Measurements from ENCODE around the gene CLEC6A.
"Not testable (repeated sequence)": the region's sequence is repeated elsewhere in the genome, so short reads cannot be mapped to it uniquely, and the experiment has no call there.

Gene CLEC6A

DNA sequence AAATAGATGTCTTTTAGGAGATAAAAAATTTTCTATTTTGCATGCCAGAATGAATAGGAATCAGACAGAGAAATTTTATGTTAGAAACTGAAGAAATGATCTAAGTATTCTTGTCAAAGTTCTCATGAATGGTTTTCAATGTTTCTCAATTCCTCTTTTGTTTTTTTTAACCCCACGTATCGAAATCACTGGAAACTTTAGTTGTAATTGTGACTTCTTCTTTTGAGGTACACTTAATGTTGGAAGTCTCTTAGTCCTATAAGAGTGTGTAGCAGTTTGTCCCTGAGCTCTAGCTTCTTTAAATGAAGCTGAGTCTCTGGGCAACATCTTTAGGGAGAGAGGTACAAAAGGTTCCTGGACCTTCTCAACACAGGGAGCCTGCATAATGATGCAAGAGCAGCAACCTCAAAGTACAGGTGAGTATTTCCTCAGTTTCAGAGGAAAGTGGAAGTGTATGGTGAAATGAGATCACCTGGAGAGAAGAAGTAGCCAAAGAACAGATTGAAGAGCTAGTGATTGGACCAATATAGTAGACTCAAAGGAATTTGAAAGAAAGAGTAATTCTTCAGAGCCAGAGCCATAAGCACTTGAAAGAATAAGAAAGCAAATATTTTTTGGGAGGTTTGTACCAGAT lies at the start of gene CLEC6A:
Gene CLEC6A (plus strand): TSS at position 236 of the 634 bp plus-strand sequence. CDS start 150 bp downstream, at position 386.
- no peak for DNase-seq (ENCODE audit: low read depth)

DNA sequence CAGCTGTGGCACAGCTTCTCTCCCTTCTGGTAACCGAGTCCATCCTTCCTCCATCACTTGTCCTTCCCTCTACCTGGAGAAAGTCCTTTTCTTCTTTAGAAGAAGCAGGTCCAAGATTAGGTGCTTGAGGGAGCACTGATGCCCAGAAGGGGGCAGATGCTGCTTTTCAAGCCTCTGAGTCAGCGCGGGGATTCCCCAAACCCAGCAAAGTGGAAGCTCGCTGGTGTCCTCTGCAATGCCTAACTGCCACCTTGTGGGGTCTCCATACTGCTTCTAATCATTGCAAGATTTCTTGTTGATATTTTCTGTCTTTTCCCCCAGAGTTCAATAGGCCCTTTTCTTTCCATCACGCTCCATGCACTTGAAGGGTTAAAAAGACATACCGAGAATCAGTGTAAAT lies 36.2 kb upstream of the CLEC6A start:
- DNase-seq (ENCODE audit: low read depth) = peak; percentile 44

DNA sequence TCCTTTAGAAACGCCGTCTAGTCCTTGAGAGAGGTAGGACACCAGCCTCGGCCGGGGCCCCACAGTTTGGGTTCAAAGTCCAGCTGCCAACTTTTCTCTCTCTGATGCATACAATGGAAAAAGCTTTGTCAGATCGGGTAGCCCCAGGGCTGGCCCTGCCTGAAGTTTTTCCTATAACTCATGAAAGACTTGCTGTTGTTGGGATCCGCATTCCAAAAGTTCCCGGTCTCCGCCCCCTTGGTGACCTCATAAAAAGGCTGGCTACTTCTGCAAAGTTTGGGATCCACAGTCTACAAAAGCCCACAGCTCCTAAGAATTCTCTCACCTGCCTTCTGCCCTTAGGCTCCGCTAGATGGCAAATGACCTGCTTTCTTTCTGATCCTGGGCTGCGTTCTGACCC lies 35.3 kb upstream of the CLEC6A start:
- no peak for DNase-seq (ENCODE audit: low read depth)

DNA sequence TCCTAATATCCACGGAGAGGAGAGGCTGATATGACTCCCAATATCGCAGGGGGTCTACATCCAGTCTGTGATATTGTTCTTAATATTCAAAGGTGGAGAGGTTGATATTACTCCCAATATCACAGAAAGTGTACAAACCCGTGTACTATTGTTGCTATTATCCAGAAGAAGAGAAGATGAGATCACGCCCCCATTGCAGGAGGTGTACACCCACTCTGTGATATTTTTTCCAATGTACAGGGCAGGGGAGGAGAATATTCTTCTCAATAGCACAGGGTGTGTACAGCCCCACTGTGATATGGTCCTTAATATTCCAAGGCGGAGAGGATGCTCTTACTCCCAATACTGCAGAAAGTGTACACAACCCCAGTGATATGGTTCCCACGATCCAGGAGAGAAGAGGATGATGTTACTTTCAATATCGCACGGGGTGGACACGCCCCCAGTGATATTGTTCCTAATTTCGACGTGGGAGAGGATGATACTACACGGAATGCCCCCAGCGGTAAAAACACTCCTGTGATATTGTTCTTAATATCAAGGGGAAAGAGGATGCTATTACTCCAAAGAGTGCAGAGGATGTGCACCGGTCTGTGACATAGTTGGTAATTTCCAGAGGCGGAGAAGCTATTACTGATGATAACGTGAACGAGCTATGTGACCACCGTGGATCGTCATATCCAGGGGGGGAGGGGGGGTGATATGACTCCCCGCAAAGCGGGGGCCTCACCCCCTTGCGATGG lies 11.1 kb upstream of the CLEC6A start:
- not testable (repeated sequence) for DNase-seq (ENCODE audit: low read depth)

DNA sequence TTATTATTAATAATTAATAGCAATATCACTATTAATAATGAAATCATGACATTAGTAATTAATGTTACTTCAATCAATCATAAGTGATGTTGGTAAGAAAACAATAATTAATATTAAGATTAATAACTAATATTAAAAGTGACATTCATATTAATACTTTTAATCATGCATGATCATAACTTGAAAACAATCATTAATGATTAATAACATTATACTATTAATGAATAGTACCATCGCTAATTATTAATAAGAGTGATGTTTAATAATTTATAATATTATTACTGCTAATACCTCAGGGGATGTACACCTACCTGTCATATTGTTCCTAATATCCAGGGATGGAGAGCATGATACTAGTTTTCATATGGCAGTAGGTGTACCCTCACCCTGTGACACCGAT lies 10.0 kb upstream of the CLEC6A start:
- no peak for DNase-seq (ENCODE audit: low read depth)

DNA sequence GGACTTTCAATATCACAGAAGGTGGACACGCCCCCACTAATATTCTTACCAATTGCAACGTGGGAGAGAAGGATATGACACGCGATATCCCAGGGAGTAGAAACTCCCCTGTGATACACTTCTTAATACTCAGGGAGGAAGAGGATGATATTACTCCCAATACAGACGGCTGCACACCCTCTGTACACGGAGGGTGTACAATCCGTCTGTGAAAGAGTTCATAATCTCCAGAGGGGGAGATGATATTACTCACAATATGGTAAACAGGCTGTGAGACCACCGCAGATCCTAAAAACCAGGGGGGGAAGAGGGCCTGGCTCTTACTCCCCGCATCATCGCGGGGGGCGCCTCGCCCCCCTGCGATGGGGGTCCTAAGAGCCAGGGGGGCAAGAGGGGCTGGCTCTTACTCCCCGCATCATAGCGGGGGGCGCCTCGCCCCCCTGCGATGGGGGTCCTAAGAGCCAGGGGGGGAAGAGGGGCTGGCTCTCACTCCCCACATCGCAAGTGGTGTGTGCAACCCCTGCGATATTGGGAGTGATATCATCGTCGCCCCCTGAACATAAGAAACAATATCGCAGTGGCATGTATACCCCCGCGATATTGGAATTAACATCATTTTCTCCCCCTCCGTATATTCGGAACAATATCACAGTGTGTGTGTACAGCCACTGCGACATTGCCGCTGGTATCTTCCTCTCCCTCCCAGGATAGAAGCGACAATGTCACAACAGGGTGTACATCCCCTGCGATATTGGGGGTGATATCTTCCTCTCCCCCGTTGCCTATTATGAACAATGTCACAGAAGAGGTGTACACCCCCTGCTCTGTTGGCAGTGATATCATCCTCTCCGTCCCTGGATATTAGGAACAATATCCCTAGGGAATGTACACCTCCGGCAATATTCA lies 8.9 kb upstream of the CLEC6A start:
- no peak for DNase-seq (ENCODE audit: low read depth)

DNA sequence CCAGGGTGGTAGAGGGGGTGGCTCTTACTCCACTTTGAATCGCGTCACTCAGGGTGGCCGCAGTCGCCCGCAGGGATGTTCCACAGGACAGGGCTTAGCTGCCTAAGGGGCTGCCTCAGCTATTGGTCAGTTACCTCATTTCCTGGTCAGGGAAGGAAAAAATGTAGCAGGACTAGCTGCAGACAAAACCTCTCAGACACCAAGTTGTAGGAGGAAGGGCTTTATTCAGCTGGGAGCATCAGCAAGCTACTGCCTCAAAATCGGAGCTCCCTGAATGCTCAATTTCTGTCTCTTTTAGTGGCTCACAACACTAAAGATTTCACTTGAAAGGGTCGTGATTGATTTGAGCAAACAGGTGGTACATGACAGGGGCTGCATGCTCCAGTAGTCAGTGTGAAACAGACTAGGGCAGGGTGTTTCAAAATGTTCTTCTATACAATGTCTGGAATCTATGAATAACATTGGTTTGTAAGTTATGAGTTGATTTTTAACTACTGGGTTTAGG lies 6.4 kb upstream of the CLEC6A start:
- DNase-seq (ENCODE audit: low read depth) = no peak

DNA sequence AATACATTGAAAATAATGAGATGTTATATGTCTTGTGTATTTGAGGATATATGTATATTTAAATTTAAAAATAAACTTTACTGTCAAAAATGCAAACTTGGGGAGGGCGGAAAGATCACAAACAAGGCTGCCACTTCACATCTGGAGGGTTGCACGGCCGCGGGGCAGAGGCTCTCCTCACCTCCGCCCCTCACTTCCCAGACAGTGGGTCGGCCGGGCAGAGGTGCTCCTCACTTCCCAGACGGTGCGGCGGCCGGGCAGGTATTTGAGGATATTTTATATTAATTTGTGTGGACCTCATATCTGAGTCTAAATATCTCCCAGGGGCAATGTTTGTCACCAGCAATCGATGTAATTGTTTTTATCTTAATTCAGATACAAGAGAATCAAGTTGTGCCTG lies 3.7 kb upstream of the CLEC6A start:
- no peak for DNase-seq (ENCODE audit: low read depth)

DNA sequence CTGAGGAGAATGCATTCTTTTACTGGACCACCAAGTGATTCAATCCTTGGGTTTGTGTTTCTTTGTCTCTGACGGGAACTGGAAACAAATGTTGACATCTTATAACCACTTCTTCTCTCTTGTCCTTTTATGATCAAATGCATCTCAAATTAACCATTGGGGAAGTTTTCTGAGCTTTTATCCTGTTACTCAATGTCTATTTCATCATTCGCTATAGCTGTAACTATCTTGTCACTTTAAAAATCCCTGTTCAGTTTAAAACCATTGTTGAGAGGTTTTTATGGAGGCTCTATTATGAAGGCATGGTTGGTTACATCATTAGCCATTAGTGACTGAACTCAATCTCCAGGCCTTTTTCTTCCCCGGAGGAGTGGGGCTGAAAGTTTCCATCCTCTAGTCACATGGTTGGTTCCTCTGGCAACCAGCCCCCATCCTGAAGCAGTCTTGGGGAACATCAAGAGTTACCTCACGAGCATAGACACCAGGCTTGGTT lies 2.7 kb upstream of the CLEC6A start:
- no peak for DNase-seq (ENCODE audit: low read depth)

DNA sequence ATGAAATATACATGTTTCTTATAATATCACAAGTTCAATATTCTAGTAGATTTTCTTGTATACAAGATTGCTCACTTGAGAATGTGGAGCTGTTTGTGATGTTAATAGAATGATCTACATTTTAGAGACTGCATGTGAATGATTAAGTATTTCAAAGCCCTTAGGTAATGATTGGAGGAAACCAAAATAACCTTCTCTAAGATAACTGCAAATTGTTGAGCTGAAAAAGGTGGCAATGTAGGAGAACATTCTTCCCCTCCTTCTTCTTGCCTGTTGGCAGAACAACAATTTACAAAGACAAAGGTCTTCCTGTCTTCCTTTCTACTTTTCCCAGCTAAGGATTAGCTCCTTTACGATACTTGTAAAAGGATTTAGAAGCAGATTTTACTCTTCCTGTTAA lies 2.0 kb upstream of the CLEC6A start:
- no peak for DNase-seq (ENCODE audit: low read depth)

DNA sequence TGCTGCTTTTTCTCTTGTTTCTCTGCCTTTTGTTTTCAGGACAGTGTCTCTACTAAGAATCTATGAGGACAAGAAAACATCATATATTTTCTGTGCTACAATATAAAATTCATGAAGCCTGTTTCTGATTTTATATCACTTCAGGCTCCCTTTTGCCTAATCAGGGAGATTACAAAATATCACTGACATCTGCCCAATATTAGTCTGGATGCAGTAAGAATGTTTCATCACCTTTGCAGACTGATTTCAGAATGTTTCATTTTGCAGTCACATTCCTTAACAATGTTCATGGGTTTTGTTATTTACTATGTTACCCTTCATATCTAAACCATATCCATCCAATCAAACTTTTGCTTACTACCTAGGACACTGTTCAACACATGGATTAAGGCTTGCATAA lies 491 bp upstream of the CLEC6A start:
- DNase-seq (ENCODE audit: low read depth) = no peak

DNA sequence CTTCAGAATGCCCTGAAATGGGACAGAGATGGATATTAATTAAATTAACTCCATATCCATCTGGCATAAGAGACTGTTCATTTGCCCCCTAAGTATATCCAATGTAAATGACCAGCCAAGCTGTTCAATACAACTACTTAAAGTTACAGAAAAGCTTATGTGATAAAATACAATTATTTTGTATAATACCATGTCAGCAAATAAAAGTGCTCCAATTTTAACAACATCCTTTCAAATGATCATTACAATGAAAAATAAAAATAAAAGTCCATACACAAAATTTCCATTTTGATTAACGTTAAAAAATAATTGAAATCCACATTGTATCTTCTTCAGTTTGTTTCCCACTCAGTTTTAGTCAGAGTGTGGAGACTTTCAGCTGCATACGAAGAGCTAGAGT lies 5.7 kb downstream of the CLEC6A start:
- DNase-seq (ENCODE audit: low read depth) = no peak

DNA sequence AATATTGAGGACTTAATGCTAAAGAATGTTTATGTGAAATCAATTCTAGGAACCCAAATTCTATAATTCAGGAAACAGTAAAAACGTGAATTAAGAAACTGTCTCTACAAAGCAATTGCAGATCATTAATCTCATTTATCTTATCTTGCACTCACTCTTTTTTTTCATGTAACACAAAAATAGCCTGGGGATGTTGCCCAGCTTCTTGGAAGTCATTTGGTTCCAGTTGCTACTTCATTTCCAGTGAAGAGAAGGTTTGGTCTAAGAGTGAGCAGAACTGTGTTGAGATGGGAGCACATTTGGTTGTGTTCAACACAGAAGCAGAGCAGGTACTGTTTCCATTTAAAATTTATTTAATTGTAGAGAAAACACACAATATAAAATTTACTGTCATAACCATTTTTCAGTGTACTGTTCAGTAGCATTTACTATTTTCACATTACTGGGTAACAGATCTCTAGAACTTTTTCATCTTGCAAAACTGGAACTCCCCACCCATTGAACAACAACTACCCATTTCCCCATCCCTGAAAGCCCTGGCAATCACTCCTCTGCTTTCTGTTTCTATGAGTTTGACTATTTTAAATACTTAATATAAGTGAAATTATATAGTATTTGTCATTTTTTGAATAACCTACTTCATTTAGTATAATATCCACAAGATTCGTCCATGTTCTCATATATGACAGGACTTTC lies 9.7 kb downstream of the CLEC6A start:
- DNase-seq (ENCODE audit: low read depth) = no peak

DNA sequence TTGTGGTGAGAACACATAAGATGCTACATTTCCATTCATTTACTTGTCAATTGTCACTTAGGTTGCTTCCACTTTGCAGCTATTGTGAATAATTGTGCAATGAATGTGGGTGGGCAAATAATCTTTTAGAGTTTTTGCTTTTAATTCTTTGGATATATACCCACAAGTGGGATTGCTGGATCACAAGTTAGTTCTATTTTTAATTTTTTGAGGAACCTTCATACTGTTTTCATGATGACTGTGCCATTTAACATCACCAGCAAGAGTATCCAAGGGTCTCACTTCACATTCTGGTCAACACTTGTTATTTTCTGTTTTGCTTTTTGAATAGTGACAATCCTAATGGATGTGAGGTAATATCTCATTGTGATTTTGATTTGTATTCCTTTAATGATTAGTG lies 10.5 kb downstream of the CLEC6A start:
- DNase-seq (ENCODE audit: low read depth) = no peak

DNA sequence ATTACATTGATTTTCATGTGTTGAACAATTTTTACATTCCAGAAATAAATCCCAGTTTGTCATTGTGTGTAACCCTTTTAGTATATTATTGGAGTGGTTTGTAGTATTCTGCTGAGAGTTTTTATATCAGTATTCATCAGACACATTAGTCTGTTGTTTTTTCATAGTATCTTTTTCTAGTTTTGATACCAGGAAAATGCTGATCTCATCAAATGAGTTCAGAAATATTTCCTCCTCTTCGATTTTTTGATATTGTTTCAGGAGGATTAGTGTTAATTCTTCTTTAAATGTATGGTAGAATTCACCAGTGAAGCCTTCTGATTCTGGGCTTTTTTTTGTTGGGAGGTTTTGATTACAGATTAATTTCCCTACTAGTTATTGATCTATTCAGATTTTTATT lies 15.3 kb downstream of the CLEC6A start:
- DNase-seq (ENCODE audit: low read depth) = no peak

DNA sequence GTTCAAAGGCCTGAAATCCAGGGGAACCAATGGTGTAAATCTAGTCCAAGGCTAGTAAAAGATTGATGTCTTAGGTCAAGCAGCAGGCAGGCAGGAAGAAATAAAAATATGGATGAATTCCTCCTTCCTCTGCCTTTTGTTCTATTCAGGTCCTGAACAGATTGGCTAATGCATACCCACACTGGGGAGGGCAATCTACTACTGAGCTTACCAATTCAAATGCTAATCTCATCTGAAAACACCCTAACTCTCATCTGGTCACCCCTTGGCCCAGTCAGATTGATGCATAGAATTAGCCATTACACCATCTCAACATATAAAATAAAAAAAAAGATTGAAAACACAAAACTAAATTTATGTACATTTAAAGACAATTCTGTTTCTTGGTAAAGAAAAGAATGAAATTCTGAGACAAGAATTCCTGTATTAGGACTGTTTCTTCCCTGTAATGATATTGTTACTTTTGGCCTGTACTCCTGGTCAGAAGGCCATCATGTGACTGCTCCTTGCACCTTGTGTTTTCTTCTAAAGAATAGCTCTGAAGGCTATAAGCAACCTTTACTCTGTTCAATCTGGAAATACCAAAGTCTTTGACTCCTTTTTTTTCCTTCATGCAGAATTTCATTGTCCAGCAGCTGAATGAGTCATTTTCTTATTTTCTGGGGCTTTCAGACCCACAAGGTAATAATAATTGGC lies 19.9 kb downstream of the CLEC6A start:
- no peak for DNase-seq (ENCODE audit: low read depth)

DNA sequence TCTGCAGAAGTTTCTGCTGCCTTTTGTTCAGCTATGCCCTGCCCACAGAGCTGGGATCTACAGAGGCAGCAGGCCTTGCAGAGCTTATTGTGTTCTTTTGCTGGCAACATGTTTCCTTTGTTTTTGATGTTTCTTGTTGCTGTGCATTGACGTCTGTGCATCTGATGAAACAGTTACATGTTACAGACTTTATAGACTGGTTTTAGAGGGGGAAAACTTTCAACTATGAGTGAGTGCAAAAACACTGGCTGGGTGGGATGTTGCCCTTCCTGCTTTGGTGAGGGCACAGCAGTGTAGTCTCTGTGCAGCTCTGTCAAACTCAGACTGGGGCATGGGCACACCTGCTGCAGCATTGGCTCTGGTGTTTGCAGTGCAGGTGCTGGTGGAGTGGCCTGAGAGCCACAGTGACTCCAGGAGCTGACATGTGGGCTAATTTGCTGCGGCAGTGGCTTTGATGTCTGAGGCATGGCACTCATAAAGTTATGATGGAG lies 26.9 kb downstream of the CLEC6A start:
- DNase-seq (ENCODE audit: low read depth) = no peak

DNA sequence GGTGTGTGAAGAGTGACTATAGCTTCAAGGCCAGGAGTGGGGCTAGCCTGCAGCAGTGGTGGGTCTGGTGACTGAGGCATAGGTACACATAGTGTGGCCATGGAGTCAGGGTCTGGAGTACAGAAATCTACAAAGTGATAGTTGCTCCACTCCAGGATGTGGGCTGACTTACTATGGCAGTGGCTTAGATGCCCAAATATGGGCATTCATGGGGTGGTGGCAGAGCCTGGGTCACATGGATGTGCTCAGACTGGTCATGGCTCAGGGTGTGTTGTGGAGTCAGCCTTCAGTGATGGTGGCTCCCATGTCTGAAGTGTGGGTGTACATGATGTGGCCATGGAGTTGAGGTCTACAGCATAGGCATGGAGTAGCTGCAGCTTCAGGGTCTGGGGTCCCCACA lies 27.3 kb downstream of the CLEC6A start:
- no peak for DNase-seq (ENCODE audit: low read depth)

DNA sequence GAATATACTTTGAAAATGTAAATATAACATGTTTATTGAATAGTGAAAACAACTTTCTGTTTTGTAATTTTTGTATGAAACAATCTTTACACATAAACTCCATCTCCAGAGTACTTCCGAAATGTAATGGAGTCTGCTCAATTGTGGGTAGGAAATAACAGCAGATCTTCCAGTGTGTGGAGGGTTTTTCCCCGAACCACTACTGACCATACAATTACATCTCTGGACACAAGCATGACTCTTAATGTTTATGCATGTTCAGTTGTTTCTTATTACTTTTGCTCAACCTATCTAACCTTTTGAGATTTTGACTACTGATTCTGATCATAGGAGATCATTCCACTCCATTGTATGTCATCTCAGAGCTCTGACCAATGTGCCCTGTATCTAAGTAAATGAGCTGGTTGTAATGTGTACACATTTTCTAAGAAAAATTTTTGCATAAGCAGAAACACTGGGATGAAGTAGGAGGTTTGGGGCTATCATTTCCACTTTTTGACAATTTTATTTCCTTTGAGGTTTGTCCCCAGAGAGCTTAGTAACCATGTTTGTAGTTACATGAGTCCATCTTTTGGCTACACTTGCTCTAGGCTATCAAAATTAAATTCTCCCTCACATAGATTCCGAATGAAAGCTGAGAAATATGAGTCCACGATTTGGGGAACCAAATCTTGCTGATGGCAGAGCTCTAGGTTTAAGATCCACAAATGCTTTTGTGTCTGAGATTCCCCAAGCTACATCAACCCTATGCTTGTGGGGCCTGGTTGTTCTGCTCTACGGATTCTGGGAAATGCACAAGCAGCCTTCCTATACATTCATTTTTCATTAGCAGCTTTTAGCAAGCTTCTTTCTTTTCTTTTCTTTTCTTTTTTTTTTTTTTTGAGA lies 36.1 kb downstream of the CLEC6A start:
- DNase-seq (ENCODE audit: low read depth) = no peak

DNA sequence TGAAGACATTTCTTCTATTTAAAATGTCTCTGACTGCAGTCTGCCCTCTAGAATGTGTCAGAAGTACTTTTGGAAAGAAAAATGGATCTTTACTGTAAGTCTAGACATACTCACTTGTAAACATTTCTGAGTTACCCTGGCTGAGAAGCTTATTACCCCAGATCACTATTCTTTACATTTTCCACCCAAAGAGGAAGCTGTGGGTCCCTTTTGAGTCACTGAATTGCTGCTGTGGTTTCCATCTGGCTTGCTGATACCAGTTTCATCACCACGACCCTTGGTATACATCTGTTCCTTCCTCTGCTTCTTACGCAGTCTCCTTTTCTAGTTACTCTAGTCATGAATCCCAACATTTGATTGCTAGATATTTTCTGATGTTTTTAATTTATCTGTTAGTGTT lies 37.3 kb downstream of the CLEC6A start:
- DNase-seq (ENCODE audit: low read depth) = no peak
